Thyroid gland (tissue), 4 donors: ENCODE results near the gene DCDC2.
"Not testable (repeated sequence)": the region's sequence is repeated elsewhere in the genome, so short reads cannot be mapped to it uniquely, and the experiment has no call there.

ENCODE experiments used
- CTCF ChIP-seq, 6 experiments: fragments of 200-600 bp in 3 of 6; fragments of 450-650 bp in 3 of 6; sonication (generic) in 3 of 6; IDR thresholded peaks; one replicate each; pipeline ENCODE4 v1.5.1; 2016 to 2019; ENCODE audit warnings: antibody characterized with exemption in 6 of 6, mild to moderate bottlenecking in 2 of 6, inconsistent platforms in 1 of 6, moderate library complexity in 1 of 6
- POLR2A ChIP-seq, 2 donors: fragments of 450-650 bp; IDR thresholded peaks; one replicate each; pipeline ENCODE4 v1.6.1; 2017; ENCODE audit warnings: antibody characterized with exemption in 2 of 2, mild to moderate bottlenecking in 2 of 2, moderate library complexity in 1 of 2

GRCh38 chr6:24293852-24294251 is 64.0 kb downstream of the DCDC2 start:
- not testable (repeated sequence) for TF ChIP-seq CTCF, POLR2A (IDR thresholded peaks at IDR 0.05)
